ENCODE data around the gene LDLRAD4. TPM values are rescaled to one million over a fixed set of nuclear protein-coding genes. Genes with fewer than 3 reads are reported as not detected.

LDLRAD4 gene
- polyA plus RNA-seq, 1 of the 3 experiments (the other 2 are of a cell fraction), result 0.16 TPM

GRCh38 chr18:13617826-13618515 lies 399.4 kb downstream of the LDLRAD4 start:
- TF ChIP-seq EP300 (IDR thresholded peaks at IDR 0.05; ENCODE audit: borderline replicate concordance in 1 of 2, low read depth in 1 of 2, low read length in 1 of 2), result no peak
- TF ChIP-seq CTCF (IDR thresholded peaks at IDR 0.05), result no peak
- TF ChIP-seq FOXJ3 (CRISPR knock-in tag; IDR thresholded peaks at IDR 0.05), result no peak
- no peak for TF ChIP-seq IRF3 (IDR thresholded peaks at IDR 0.05; ENCODE audit: low read depth, low read length)
- TF ChIP-seq REST (IDR thresholded peaks at IDR 0.05; ENCODE audit: low read depth, low read length), result no peak
- TF ChIP-seq ZBTB33 (IDR thresholded peaks at IDR 0.05; ENCODE audit: borderline replicate concordance, low read depth), result no peak
- Histone ChIP-seq H4K20me1 (ENCODE audit: insufficient read depth) (no peaks in the 10 kb centered on the region), H3K27ac (ENCODE audit: low read depth in 2 of 2, low read length in 1 of 2) (no peak overlapping the region), H2AFZ (ENCODE audit: low read depth) (no peak overlapping the region), H3K4me2 (no peak overlapping the region), H3K9me2 (no peaks in the 10 kb centered on the region), H3K36me3 (replicated peaks in 1 of 2; ENCODE audit: control insufficient read depth in 1 of 2, insufficient read depth in 2 of 2, low read length in 1 of 2) (no peaks in the 10 kb centered on the region), H3K4me3 (ENCODE audit: low read depth in 2 of 2, low read length in 1 of 2) (no peak overlapping the region), H3K79me2 (ENCODE audit: insufficient read depth) (no peaks in the 10 kb centered on the region), H3K9ac (no peak overlapping the region), H3F3A (replicated peaks; ENCODE audit: insufficient read depth) (no peaks in the 10 kb centered on the region), H3K27me3 (ENCODE audit: insufficient read depth) (no peaks in the 10 kb centered on the region), H3K9me3 (no peaks in the 10 kb centered on the region), H3K4me1 (ENCODE audit: control insufficient read depth in 1 of 2, insufficient read depth in 2 of 2, low read depth in 1 of 2, low read length in 1 of 2) (peaks cover 0 to 4% of the 10 kb centered on the region in 2 experiments; a peak in 2 of 4 replicates)
- WGBS (ENCODE audit: low lambda C conversion rate), result 56% methylated on average over 9 of the region's 9 CpGs
- no peak for DNase-seq
- ChIA-PET CTCF (interaction anchor here (1.9 kb wide), 2 partner anchors 11 to 60 kb away, joined by 7 to 8 read pairs; no protein-coding TSS in a partner anchor), POLR2A (no interaction called here)

Data from SK-N-SH (cell line).